RWPE1 (cell line): Measurements from ENCODE around the gene MTRR.

ENCODE experiments used
- CTCF ChIA-PET: fragments of 350-600 bp; sonication (Branson Sonifier 250); formaldehyde crosslinking; extraction: SDS; loops from one replicate; lab custom pipeline; 2021; lab: Yijun Ruan, JAX
- POLR2A ChIA-PET: fragments of 400-600 bp; formaldehyde crosslinking; extraction: SDS; loops from one replicate; lab custom pipeline; 2020; ENCODE audit warnings: antibody characterized with exemption; ENCODE audit not compliant: low non-redundant PET; lab: Yijun Ruan, JAX
- DNase-seq: peaks from one replicate; pipeline ENCODE4 v3.0.0; 2012; ENCODE audit warnings: low spot score
- H3K27ac ChIP-seq: fragments of 450-650 bp; 2 replicates; pipeline ENCODE4 v1.5.1; 2017
- TF ChIP-seq, protein P1 (sequence below): fragments of 450-650 bp; conservative IDR thresholded peaks from 2 replicates; pipeline ENCODE4 v1.5.1; 2017; ENCODE audit warnings: low read depth, mild to moderate bottlenecking

The MTRR gene

DNA sequence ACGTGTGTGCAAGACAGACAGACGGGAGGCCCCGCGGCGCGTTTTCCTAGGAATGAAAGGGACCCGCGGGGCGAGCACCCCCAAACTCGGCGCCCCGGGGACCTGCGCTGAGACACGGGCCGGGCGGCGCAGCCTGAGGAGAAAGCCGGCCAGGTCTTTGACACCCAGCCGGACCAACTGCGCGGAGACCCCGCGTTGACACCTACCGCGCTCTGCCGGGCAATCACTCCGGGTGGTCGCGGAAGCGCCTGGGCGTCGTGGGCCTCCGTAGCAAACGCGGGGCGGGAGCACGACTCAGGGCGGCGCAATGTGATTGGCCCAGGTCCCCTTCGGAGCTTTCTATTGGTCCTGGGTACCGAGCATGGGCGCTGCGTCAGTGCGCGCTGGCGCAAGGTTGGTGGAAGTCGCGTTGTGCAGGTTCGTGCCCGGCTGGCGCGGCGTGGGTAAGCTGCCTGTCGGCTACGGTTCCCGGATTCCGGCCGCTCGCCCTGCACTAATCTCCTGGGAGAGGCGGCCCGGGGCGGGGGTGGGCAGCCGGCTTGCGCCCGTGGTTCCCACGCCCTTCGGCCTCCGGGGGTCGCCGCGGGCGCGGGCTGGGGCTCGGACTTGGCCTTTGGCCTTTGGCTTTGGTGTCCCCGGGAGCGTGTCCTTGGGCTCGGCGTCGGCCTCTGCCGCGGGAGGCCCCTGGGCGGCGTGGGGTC is at the start of gene MTRR, which contains the start of gene FASTKD3:
Gene MTRR (plus strand): TSS at position 376 of the 701 bp plus-strand sequence. CDS start 1,647 bp downstream, outside the sequence.
Gene FASTKD3 (minus strand): TSS at position 259 of the 701 bp plus-strand sequence. CDS start 948 bp downstream, outside the sequence.
- ChIA-PET POLR2A (interaction anchor here (0.6 kb wide), 1 partner anchor 11 kb away, joined by 3 read pairs; no protein-coding TSS in a partner anchor), CTCF (interaction anchor here (1.4 kb wide), 1 partner anchor 18 kb away, joined by 4 read pairs; no protein-coding TSS in a partner anchor)
- peak within 1 kb of the TSS; percentile 75 for H3K27ac ChIP-seq
- TF ChIP-seq, protein P1, sequence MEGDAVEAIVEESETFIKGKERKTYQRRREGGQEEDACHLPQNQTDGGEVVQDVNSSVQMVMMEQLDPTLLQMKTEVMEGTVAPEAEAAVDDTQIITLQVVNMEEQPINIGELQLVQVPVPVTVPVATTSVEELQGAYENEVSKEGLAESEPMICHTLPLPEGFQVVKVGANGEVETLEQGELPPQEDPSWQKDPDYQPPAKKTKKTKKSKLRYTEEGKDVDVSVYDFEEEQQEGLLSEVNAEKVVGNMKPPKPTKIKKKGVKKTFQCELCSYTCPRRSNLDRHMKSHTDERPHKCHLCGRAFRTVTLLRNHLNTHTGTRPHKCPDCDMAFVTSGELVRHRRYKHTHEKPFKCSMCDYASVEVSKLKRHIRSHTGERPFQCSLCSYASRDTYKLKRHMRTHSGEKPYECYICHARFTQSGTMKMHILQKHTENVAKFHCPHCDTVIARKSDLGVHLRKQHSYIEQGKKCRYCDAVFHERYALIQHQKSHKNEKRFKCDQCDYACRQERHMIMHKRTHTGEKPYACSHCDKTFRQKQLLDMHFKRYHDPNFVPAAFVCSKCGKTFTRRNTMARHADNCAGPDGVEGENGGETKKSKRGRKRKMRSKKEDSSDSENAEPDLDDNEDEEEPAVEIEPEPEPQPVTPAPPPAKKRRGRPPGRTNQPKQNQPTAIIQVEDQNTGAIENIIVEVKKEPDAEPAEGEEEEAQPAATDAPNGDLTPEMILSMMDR, result no peak
- DNase-seq, result peak; percentile 95

DNA sequence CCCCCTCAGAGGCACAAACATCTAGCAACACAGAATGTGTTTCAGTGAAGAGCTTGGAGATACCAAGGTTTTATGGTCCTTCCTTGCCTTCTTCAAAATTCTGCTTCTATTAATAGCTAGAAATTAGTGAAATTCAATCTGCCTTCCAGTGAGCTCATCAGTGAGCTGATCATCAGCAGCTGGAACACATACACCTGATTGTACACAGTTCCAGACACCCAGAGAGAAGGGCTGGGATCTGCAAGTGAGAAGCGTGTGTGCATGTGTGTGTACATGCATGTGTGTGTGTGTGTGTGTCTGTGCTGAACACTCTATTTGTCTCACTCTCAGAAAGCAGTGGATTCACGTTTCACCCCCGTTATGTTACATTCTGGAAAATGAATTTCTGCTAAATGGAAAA is 46.5 kb upstream of the MTRR start:
- POLR2A ChIA-PET, result no interaction called here
- no peak overlapping the region for H3K27ac ChIP-seq
- CTCF ChIA-PET, result interaction anchor here (0.5 kb wide), 1 partner anchor 969 kb away, joined by 4 read pairs; no protein-coding TSS in a partner anchor
- no peak for DNase-seq
- TF ChIP-seq, protein P1, result no peak

DNA sequence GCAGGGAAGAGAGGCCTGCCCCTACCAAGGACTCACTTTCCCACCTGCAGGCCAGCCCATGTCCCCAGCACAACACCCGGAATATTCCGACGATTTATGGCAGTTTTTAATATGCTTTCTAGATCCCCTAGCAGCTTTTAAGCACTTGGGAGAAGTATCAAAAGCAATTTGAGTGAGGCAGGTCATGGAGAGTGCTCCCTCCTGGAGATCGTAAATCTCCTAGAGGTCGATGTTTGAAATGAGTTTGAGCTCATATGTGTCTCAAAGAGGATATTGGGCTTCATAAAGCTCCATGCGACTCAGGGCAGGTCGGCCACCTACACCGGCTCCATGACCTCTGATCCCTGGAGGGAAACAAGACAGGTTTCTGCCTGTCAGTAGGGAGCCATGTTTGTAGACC is 45.4 kb upstream of the MTRR start:
- ChIA-PET POLR2A (no interaction called here), CTCF (no interaction called here)
- H3K27ac ChIP-seq, result no peak overlapping the region
- TF ChIP-seq, protein P1, result no peak
- no peak for DNase-seq

DNA sequence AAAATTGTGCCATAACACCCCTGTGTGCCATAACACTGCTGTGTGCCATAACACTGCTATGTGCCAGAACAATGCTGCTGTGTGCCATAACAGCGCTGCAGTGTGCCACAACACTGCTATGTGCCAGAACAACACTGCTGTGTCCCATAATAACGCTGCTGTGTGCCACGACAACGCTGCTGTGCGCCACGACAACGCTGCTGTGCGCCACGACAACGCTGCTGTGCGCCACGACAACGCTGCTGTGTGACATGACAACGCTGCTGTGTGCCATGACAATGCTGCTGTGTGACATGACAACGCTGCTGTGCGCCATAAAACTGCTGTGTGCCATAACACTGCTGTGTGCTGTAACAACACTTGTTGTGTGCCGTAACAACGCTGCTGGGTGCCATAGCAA is 44.0 kb upstream of the MTRR start:
- DNase-seq, result no peak
- CTCF ChIA-PET, result no interaction called here
- TF ChIP-seq, protein P1, result no peak
- no peak overlapping the region for H3K27ac ChIP-seq
- POLR2A ChIA-PET, result no interaction called here

DNA sequence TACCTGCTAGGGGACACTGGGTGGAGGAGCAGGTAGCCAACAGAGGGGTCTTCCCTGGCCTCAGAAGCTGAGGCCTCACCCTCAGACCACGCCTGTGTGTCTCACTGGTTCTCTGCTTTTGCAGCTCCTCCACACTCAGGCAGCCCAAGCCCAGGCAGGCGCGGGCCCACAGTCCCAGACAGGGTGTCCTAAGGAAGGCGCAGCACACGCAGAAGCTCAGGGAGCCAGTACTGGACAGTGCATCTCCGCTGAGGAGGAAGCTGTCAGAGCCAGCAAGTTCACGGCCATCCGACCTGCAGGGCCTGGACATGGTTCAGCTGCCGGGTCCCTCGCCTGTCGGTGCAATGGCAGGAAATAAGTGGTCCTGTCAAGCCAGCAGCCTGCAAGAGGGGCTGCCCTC is 43.3 kb upstream of the MTRR start:
- H3K27ac ChIP-seq, result no peak overlapping the region
- ChIA-PET CTCF (no interaction called here), POLR2A (no interaction called here)
- no peak for DNase-seq
- TF ChIP-seq, protein P1, result no peak

DNA sequence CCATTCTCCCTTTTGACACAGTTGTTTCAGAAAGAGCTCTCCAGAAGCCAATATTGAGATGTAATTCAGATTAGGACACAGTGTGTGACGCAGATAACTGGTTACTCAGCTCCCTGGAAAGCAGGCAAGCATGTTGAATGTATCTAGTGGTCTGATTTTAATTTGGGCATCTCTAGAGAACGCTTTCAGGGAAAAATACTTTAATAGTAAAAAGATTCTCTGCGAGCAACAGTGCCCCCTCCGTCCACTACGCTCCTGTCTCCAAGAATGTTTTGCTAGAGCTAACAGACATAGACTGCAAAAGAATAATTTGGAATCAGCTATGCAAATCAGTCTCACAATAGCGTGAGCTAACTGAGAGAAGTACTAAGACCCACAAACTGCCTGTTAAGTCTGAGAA is 41.3 kb upstream of the MTRR start:
- ChIA-PET POLR2A (no interaction called here), CTCF (interaction anchor here (0.7 kb wide), 1 partner anchor 35 kb away, joined by 3 read pairs; no protein-coding TSS in a partner anchor)
- no peak overlapping the region for H3K27ac ChIP-seq
- DNase-seq, result no peak
- TF ChIP-seq, protein P1, result no peak
